Sigmoid colon (tissue), 7 donors: Measurements from ENCODE around the gene PPP2R2B. TPM values are rescaled to one million over a fixed set of nuclear protein-coding genes. Genes with fewer than 3 reads are reported as not detected.

ENCODE experiments used
- DNase-seq: peaks from one replicate; pipeline ENCODE4 v3.0.0-alpha.2; 2019
- H3K27ac ChIP-seq, 4 donors: fragments of 200-600 bp; sonication (generic); one replicate each; pipeline ENCODE4 v1.5.1; 2016 to 2019; ENCODE audit warnings: mild to moderate bottlenecking in 1 of 4
- H3K27me3 ChIP-seq, 3 donors: fragments of 200-600 bp; sonication (generic); one replicate each; pipeline ENCODE4 v1.5.1; 2019; ENCODE audit warnings: mild to moderate bottlenecking in 1 of 3
- H3K36me3 ChIP-seq, 4 donors: fragments of 200-600 bp; sonication (generic); one replicate each; pipeline ENCODE4 v1.5.1; 2016 to 2019
- H3K4me1 ChIP-seq, 4 donors: fragments of 200-600 bp; sonication (generic); one replicate each; pipeline ENCODE4 v1.5.1; 2017 to 2019
- H3K4me3 ChIP-seq, 4 donors: fragments of 200-600 bp; sonication (generic); one replicate each; pipeline ENCODE4 v1.5.1; 2017 to 2019; ENCODE audit warnings: mild to moderate bottlenecking in 2 of 4, moderate library complexity in 1 of 4
- H3K9me3 ChIP-seq, 4 donors: fragments of 200-600 bp in 3 of 4; sonication (generic) in 3 of 4; one replicate each; pipeline versions ENCODE4 v1.5.1 to v1.6.1; 2013 to 2019
- CTCF ChIP-seq, 4 experiments: fragments of 450-650 bp in 3 of 4; fragments of 200-600 bp in 1 of 4; IDR thresholded peaks; one replicate each; pipeline ENCODE4 v1.5.1; 2016 to 2019; ENCODE audit warnings: antibody characterized with exemption in 4 of 4, mild to moderate bottlenecking in 3 of 4, moderate library complexity in 2 of 4
- EP300 ChIP-seq, 4 donors: sonication (generic); formaldehyde crosslinking; IDR thresholded peaks; one replicate each; pipeline ENCODE4 v1.6.1; 2017; ENCODE audit warnings: antibody characterized with exemption in 4 of 4
- POLR2A ChIP-seq, 2 donors: fragments of 450-650 bp; IDR thresholded peaks; one replicate each; pipeline ENCODE4 v1.6.1; 2016; ENCODE audit warnings: antibody characterized with exemption in 2 of 2, mild to moderate bottlenecking in 2 of 2, moderate library complexity in 2 of 2
- POLR2AphosphoS5 ChIP-seq, 4 donors: sonication (generic); formaldehyde crosslinking; IDR thresholded peaks; one replicate each; pipeline ENCODE4 v1.6.1; 2017; ENCODE audit warnings: antibody characterized with exemption in 4 of 4
- WGBS, 2 donors: extraction: QIAGEN DNeasy Blood & Tissue Kit; methylation state at CpG; one replicate each; pipeline ENCODE4 v1.1.7; 2013; 5-methylcytosine and 5-hydroxymethylcytosine counted together
- intact Hi-C: fragments of 100-400 bp; cut with DNase I; formaldehyde crosslinking; loops from one replicate; pipeline ENCODE4 v1.15.1; 2023
- polyA plus RNA-seq, 3 donors: library from polyadenylated mRNA; stranded (reverse); fragments of 200-250 nt; gene quantifications; one replicate each; pipeline ENCODE4 v1.2.3, GENCODE V29; 2013
- total RNA-seq, 4 donors: library from RNA; depleted of rRNA; stranded (reverse); fragments of >200 nt; gene quantifications; one replicate each; pipeline ENCODE4 v1.1.0, GENCODE V29; 2016
- donor health status: healthy with polysubstance abuse.
- donor health status: Bipolar disorder and iron deficiency.
- donor health status: healthy.

The PPP2R2B gene
- total and polyA plus RNA-seq, 7 donors: 0.60 to 19.6 (median 7.4) TPM; not detected in 1

GRCh38 chr5:146919304-146919703 is 40.7 kb upstream of the PPP2R2B start:
- 72 to 82% methylated on average over 2 of the region's 2 CpGs for WGBS, 2 donors

GRCh38 chr5:146917931-146918330 is 39.4 kb upstream of the PPP2R2B start:
- Histone ChIP-seq H3K9me3 (no peaks in the 10 kb centered on the region), H3K27me3 (no peaks in the 10 kb centered on the region), H3K36me3 (no peaks in the 10 kb centered on the region), H3K4me1 (no peaks in the 10 kb centered on the region), H3K4me3 (no peak overlapping the region), H3K27ac (no peak overlapping the region)
- DNase-seq: no peak
- 41 to 67% methylated on average over 1 of the region's 1 CpG for WGBS, 2 donors
- TF ChIP-seq POLR2AphosphoS5 (IDR thresholded peaks at IDR 0.05) (no peak), CTCF (IDR thresholded peaks at IDR 0.05) (no peak), POLR2A (IDR thresholded peaks at IDR 0.05) (no peak), EP300 (IDR thresholded peaks at IDR 0.05) (no peak)
- intact Hi-C loops: no loop called here

More at GRCh38 chr5:146919304-146919703, 40.7 kb upstream of the PPP2R2B start:
- no peak overlapping the region for H3K27ac ChIP-seq
- no peaks in the 10 kb centered on the region for H3K9me3 ChIP-seq
- H3K4me3 ChIP-seq: no peak overlapping the region
- intact Hi-C loops: no loop called here
- no peaks in the 10 kb centered on the region for H3K27me3 ChIP-seq
- no peaks in the 10 kb centered on the region for H3K36me3 ChIP-seq
- TF ChIP-seq POLR2AphosphoS5 (IDR thresholded peaks at IDR 0.05): no peak
- TF ChIP-seq CTCF (IDR thresholded peaks at IDR 0.05): no peak
- TF ChIP-seq EP300 (IDR thresholded peaks at IDR 0.05): no peak
- no peak for TF ChIP-seq POLR2A (IDR thresholded peaks at IDR 0.05)
- no peaks in the 10 kb centered on the region for H3K4me1 ChIP-seq
- DNase-seq: no peak

- 91 to 92% methylated on average over 3 of the region's 3 CpGs for WGBS, 2 donors
- TF ChIP-seq POLR2A (IDR thresholded peaks at IDR 0.05) (no peak), CTCF (IDR thresholded peaks at IDR 0.05) (no peak), EP300 (IDR thresholded peaks at IDR 0.05) (no peak), POLR2AphosphoS5 (IDR thresholded peaks at IDR 0.05) (no peak)
- Histone ChIP-seq H3K4me1 (no peaks in the 10 kb centered on the region), H3K27me3 (no peaks in the 10 kb centered on the region), H3K27ac (no peak overlapping the region), H3K4me3 (no peak overlapping the region), H3K36me3 (no peaks in the 10 kb centered on the region), H3K9me3 (no peaks in the 10 kb centered on the region)
- DNase-seq: no peak
- intact Hi-C loops: no loop called here
Measured at GRCh38 chr5:146912874-146913273, 34.3 kb upstream of the PPP2R2B start.

- no peaks in the 10 kb centered on the region for H3K36me3 ChIP-seq
- intact Hi-C loops: no loop called here
- no peak overlapping the region for H3K27ac ChIP-seq
- TF ChIP-seq POLR2AphosphoS5 (IDR thresholded peaks at IDR 0.05): no peak
- TF ChIP-seq CTCF (IDR thresholded peaks at IDR 0.05): no peak
- no peak for TF ChIP-seq EP300 (IDR thresholded peaks at IDR 0.05)
- no peak for TF ChIP-seq POLR2A (IDR thresholded peaks at IDR 0.05)
- no peak overlapping the region for H3K4me3 ChIP-seq
- no peak for DNase-seq
- H3K27me3 ChIP-seq: no peaks in the 10 kb centered on the region
- H3K9me3 ChIP-seq: no peaks in the 10 kb centered on the region
- no peaks in the 10 kb centered on the region for H3K4me1 ChIP-seq
Measured at GRCh38 chr5:146910239-146910638, 31.7 kb upstream of the PPP2R2B start.
